ENCODE data around the gene BZW1.
"Not testable (repeated sequence)": the region's sequence is repeated elsewhere in the genome, so short reads cannot be mapped to it uniquely, and the experiment has no call there.

Gene BZW1

GRCh38 chr2:200794143-200794542 lies 17.6 kb upstream of the BZW1 start:
- no peak for DNase-seq

- DNase-seq = no peak
These were observed 16.7 kb upstream of the BZW1 start for GRCh38 chr2:200795028-200795440.

GRCh38 chr2:200796561-200796960 lies 15.1 kb upstream of the BZW1 start:
- no peak for DNase-seq

- no peak for DNase-seq
These were observed 14.4 kb upstream of the BZW1 start for GRCh38 chr2:200797242-200797770.

GRCh38 chr2:200798514-200798913 lies 13.2 kb upstream of the BZW1 start:
- DNase-seq = no peak

- DNase-seq = no peak
These were observed 11.3 kb upstream of the BZW1 start for GRCh38 chr2:200800458-200800857.

GRCh38 chr2:200801431-200801830 lies 10.3 kb upstream of the BZW1 start:
- peak; percentile 65 for DNase-seq

- DNase-seq = no peak
These were observed 2.0 kb upstream of the BZW1 start for GRCh38 chr2:200809506-200810251.

- DNase-seq = no peak
These were observed 1.3 kb upstream of the BZW1 start for GRCh38 chr2:200810252-200810997.

- DNase-seq = no peak
These were observed 745 bp upstream of the BZW1 start for GRCh38 chr2:200810998-200811332.

GRCh38 chr2:200812122-200813022 lies 662 bp downstream of the BZW1 start:
- peak; percentile 82 for DNase-seq

- DNase-seq = no peak
These were observed 2.6 kb downstream of the BZW1 start for GRCh38 chr2:200814276-200814815.

GRCh38 chr2:200814917-200815316 lies 3.2 kb downstream of the BZW1 start:
- no peak for DNase-seq

- not testable (repeated sequence) for DNase-seq
These were observed 7.0 kb downstream of the BZW1 start for GRCh38 chr2:200818732-200819131.

GRCh38 chr2:200820573-200821234 lies 9.0 kb downstream of the BZW1 start:
- no peak for DNase-seq

- no peak for DNase-seq
These were observed 10.1 kb downstream of the BZW1 start for GRCh38 chr2:200821686-200822245.

GRCh38 chr2:200828104-200828503 lies 16.4 kb downstream of the BZW1 start:
- no peak for DNase-seq

GRCh38 chr2:200828572-200829257 lies 17.0 kb downstream of the BZW1 start:
- no peak for DNase-seq

GRCh38 chr2:200829258-200829655 lies 17.5 kb downstream of the BZW1 start:
- DNase-seq = peak; percentile 17

- no peak for DNase-seq
These were observed 23.0 kb downstream of the BZW1 start for GRCh38 chr2:200834701-200835100.

- no peak for DNase-seq
These were observed 27.8 kb downstream of the BZW1 start for GRCh38 chr2:200839513-200839912.

All from NCI-H82 (cell line).